H9 (cell line): ENCODE measurements around the gene ARRB1. TPM values are rescaled to one million over a fixed set of nuclear protein-coding genes. Genes with fewer than 3 reads are reported as not detected.

ENCODE experiments used
- DNase-seq: peaks from one replicate; pipeline ENCODE4 v3.0.0-alpha.2; 2017
- H2AFZ ChIP-seq: one replicate; pipeline ENCODE4 v1.6.1; 2013; ENCODE audit warnings: mild to moderate bottlenecking, low read length, control low read depth, moderate library complexity
- H2AK5ac ChIP-seq: 2 replicates; pipeline ENCODE4 v1.6.1; 2013; ENCODE audit warnings: low read length, control low read depth, mixed read lengths; ENCODE audit not compliant: insufficient read length
- H2BK120ac ChIP-seq: one replicate; pipeline ENCODE4 v1.6.1; 2013; ENCODE audit warnings: low read depth, mild to moderate bottlenecking, low read length, control low read depth, inconsistent platforms; ENCODE audit not compliant: poor library complexity, severe bottlenecking
- H2BK12ac ChIP-seq: 2 replicates; pipeline ENCODE4 v1.6.1; 2013; ENCODE audit warnings: low read length, control low read depth, mixed read lengths, low read depth; ENCODE audit not compliant: insufficient read length
- H2BK15ac ChIP-seq: 2 replicates; pipeline ENCODE4 v1.6.1; 2013; ENCODE audit warnings: low read depth, low read length, control low read depth
- H2BK20ac ChIP-seq: one replicate; pipeline ENCODE4 v1.6.1; 2013; ENCODE audit warnings: low read depth, mild to moderate bottlenecking, low read length, control low read depth, inconsistent platforms; ENCODE audit not compliant: poor library complexity, severe bottlenecking
- H2BK5ac ChIP-seq: 2 replicates; pipeline ENCODE4 v1.6.1; 2013; ENCODE audit warnings: low read length, control low read depth, mixed read lengths; ENCODE audit not compliant: insufficient read length
- H3K14ac ChIP-seq: 2 replicates; pipeline ENCODE4 v1.6.1; 2013; ENCODE audit warnings: low read length, control low read depth; ENCODE audit not compliant: insufficient read depth
- H3K18ac ChIP-seq: 2 replicates; pipeline ENCODE4 v1.6.1; 2013; ENCODE audit warnings: low read depth, mild to moderate bottlenecking, mixed read lengths, low read length, control low read depth; ENCODE audit not compliant: insufficient read length
- H3K23ac ChIP-seq: 2 replicates; pipeline ENCODE4 v1.6.1; 2013; ENCODE audit warnings: low read length, control low read depth, mixed read lengths, low read depth; ENCODE audit not compliant: insufficient read length
- H3K23me2 ChIP-seq: 2 replicates; pipeline ENCODE4 v1.6.1; 2013; ENCODE audit warnings: low read depth, mild to moderate bottlenecking, mixed read lengths, low read length, control low read depth; ENCODE audit not compliant: insufficient read length, poor library complexity, severe bottlenecking
- H3K27ac ChIP-seq: 2 replicates; pipeline ENCODE4 v1.5.1; 2013; ENCODE audit warnings: low read length, control low read depth, mixed read lengths, low read depth; ENCODE audit not compliant: insufficient read length
- H3K27me3 ChIP-seq: 2 replicates; pipeline ENCODE4 v1.6.1; 2013; ENCODE audit warnings: low read length, control low read depth, inconsistent platforms; ENCODE audit not compliant: insufficient read depth
- H3K4ac ChIP-seq: 2 replicates; pipeline ENCODE4 v1.6.1; 2013; ENCODE audit warnings: low read depth, mild to moderate bottlenecking, control low read depth, inconsistent platforms, low read length, moderate library complexity
- H3K4me1 ChIP-seq: 2 replicates; pipeline ENCODE4 v1.6.1; 2013; ENCODE audit warnings: low read length, control low read depth, inconsistent platforms; ENCODE audit not compliant: insufficient read depth
- H3K4me2 ChIP-seq: 2 replicates; pipeline ENCODE4 v1.6.1; 2013; ENCODE audit warnings: low read length, control low read depth, mixed read lengths; ENCODE audit not compliant: insufficient read length, insufficient read depth
- H3K56ac ChIP-seq: 2 replicates; pipeline ENCODE4 v1.6.1; 2013; ENCODE audit warnings: low read depth, mild to moderate bottlenecking, mixed read lengths, low read length, control low read depth; ENCODE audit not compliant: insufficient read length
- H3K79me1 ChIP-seq: 2 replicates; pipeline ENCODE4 v1.6.1; 2013; ENCODE audit warnings: low read depth, mild to moderate bottlenecking, moderate library complexity, low read length, control low read depth, inconsistent platforms; ENCODE audit not compliant: insufficient read depth, poor library complexity, severe bottlenecking
- H3K79me2 ChIP-seq: 2 replicates; pipeline ENCODE4 v1.6.1; 2013; ENCODE audit warnings: low read length, control low read depth, inconsistent platforms; ENCODE audit not compliant: insufficient read depth
- H3K9ac ChIP-seq: 2 replicates; pipeline ENCODE4 v1.6.1; 2013; ENCODE audit warnings: low read length, control low read depth, mixed read lengths; ENCODE audit not compliant: insufficient read length; ENCODE audit errors: extremely low read depth
- H3K9me3 ChIP-seq: one replicate; pipeline ENCODE4 v1.6.1; 2013; ENCODE audit warnings: low read depth, low read length, inconsistent platforms; ENCODE audit not compliant: control insufficient read depth
- H3T11ph ChIP-seq: one replicate; pipeline ENCODE4 v1.6.1; 2013; ENCODE audit warnings: mild to moderate bottlenecking, low read length, control low read depth, inconsistent platforms
- H4K20me1 ChIP-seq: one replicate; pipeline ENCODE4 v1.6.1; 2013; ENCODE audit not compliant: control insufficient read depth, insufficient read length, insufficient read depth
- H4K5ac ChIP-seq: 2 replicates; pipeline ENCODE4 v1.6.1; 2013; ENCODE audit warnings: low read depth, mild to moderate bottlenecking, mixed read lengths, low read length, control low read depth; ENCODE audit not compliant: insufficient read length
- H4K8ac ChIP-seq: replicated peaks from 2 replicates; pipeline ENCODE4 v1.6.1; 2013; ENCODE audit warnings: low read length, control low read depth, mixed read lengths, low read depth; ENCODE audit not compliant: insufficient read length
- H4K91ac ChIP-seq: 2 replicates; pipeline ENCODE4 v1.6.1; 2013; ENCODE audit warnings: low read depth, mild to moderate bottlenecking, moderate library complexity, mixed read lengths, low read length, control low read depth; ENCODE audit not compliant: insufficient read length
- H3K27ac Mint-ChIP-seq, 3 experiments: 2 replicates in 2 of 3; 3 replicates in 1 of 3; pipeline ENCODE4 v1.8.0; 2020 to 2021; ENCODE audit warnings: mixed read lengths in 3 of 3, mild to moderate bottlenecking in 1 of 3, moderate library complexity in 1 of 3
- H3K27me3 Mint-ChIP-seq: 2 replicates; pipeline ENCODE4 v1.8.0; 2021; ENCODE audit warnings: low read depth, mild to moderate bottlenecking, moderate library complexity, mixed read lengths
- H3K36me3 Mint-ChIP-seq, 3 experiments: 2 replicates in 2 of 3; 3 replicates in 1 of 3; pipeline ENCODE4 v1.8.0; 2020 to 2021; ENCODE audit warnings: low read depth in 3 of 3, mixed read lengths in 3 of 3; ENCODE audit not compliant: insufficient read depth in 1 of 3
- H3K4me1 Mint-ChIP-seq, 2 experiments: 2 replicates each; pipeline ENCODE4 v1.8.0; 2020; ENCODE audit warnings: mixed read lengths in 2 of 2
- H3K4me3 Mint-ChIP-seq, 2 experiments: 2 replicates in 1 of 2; 3 replicates in 1 of 2; pipeline ENCODE4 v1.8.0; 2020 to 2021; ENCODE audit warnings: mild to moderate bottlenecking in 2 of 2, mixed read lengths in 2 of 2, moderate library complexity in 1 of 2
- H3K9me3 Mint-ChIP-seq, 2 experiments: 2 replicates in 1 of 2; 3 replicates in 1 of 2; pipeline ENCODE4 v1.8.0; 2020; ENCODE audit warnings: mild to moderate bottlenecking in 2 of 2, mixed read lengths in 2 of 2, moderate library complexity in 1 of 2
- CTCF ChIP-seq: fragments of 200-600 bp; sonication (generic); conservative IDR thresholded peaks from 3 replicates; pipeline ENCODE4 v1.8.0; 2021; ENCODE audit warnings: antibody characterized with exemption, mild to moderate bottlenecking
- WGBS: extraction: QIAGEN DNeasy Blood & Tissue Kit; methylation state at CpG from one replicate; pipeline ENCODE4 v1.1.7; 2013; ENCODE audit warnings: missing lambda C conversion rate, low lambda C conversion rate, mixed read lengths; ENCODE audit not compliant: insufficient read length; ENCODE audit errors: extremely low coverage; 5-methylcytosine and 5-hydroxymethylcytosine counted together
- total RNA-seq: library from RNA; stranded (reverse); gene quantifications from 2 replicates; pipeline ENCODE4 v1.2.1, GENCODE V29; 2021

Gene ARRB1
- total RNA-seq, 1 experiment from 2014 or later, result 20.6 TPM

DNA sequence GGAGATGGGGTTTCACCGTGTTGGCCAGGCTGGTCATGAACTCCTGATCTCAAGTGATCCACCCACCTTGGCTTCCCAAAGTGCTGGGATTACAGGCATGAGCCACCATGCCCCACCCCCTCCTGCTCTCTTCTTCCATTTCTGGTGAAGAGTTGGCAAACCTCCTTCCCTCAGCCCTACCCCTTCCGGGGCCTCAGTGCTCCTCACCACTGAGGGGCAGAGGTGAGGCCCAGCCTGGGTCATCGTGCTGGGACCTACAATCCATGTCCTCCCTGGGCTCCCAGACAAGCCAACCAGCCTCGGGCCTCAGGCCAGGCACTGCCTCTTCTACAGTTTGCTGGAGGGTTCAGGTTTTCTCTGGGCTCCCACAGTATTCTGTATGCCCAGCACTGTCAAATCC lies 125.7 kb downstream of the ARRB1 start:
- Histone ChIP-seq H3K27me3 (no peaks in the 10 kb centered on the region; the same call in 1 of the 2 replicates), H3T11ph (no peak overlapping the region), H2AFZ (no peak overlapping the region), H3K4me1 (no peaks in the 10 kb centered on the region; the same call in 1 of the 2 replicates), H3K4ac (no peak overlapping the region), H3K79me2 (no peaks in the 10 kb centered on the region), H2BK120ac (no peak overlapping the region), H4K5ac (no peak overlapping the region), H2BK20ac (no peak overlapping the region), H3K14ac (no peak overlapping the region), H3K79me1 (no peaks in the 10 kb centered on the region), H3K18ac (no peak overlapping the region), H2BK12ac (no peak overlapping the region), H3K4me2 (no peak overlapping the region), H2AK5ac (no peak overlapping the region), H3K56ac (no peak overlapping the region), H2BK15ac (no peak overlapping the region), H3K27ac (no peak overlapping the region), H4K8ac (no peak overlapping the region), H3K23me2 (no peaks in the 10 kb centered on the region), H3K9ac (no peak overlapping the region), H2BK5ac (no peak overlapping the region), H4K20me1 (no peaks in the 10 kb centered on the region), H3K9me3 (no peaks in the 10 kb centered on the region), H4K91ac (no peak overlapping the region), H3K23ac (no peak overlapping the region)
- DNase-seq, result no peak
- no CpG with 5 or more reads among the region's 4 CpGs for WGBS
- Mint-ChIP-seq H3K36me3 (no peaks in the 10 kb centered on the region), H3K9me3 (no peaks in the 10 kb centered on the region), H3K4me1 (peaks cover 8 to 10% of the 10 kb centered on the region in 2 experiments; a peak in 3 of 4 replicates), H3K27me3 (peaks cover 1% of the 10 kb centered on the region), H3K27ac (no peak overlapping the region; a peak in 1 of 7 replicates), H3K4me3 (no peak overlapping the region)
- TF ChIP-seq CTCF, result no peak
